A172 (cell line): ENCODE measurements around the gene AMH. TPM values are rescaled to one million over a fixed set of nuclear protein-coding genes. Genes with fewer than 3 reads are reported as not detected.
"Not testable (repeated sequence)": the region's sequence is repeated elsewhere in the genome, so short reads cannot be mapped to it uniquely, and the experiment has no call there.

Source experiments
- DNase-seq: peaks from one replicate; pipeline ENCODE4 v3.0.0-alpha.2; 2015; ENCODE audit warnings: low spot score
- total RNA-seq: library from RNA; depleted of rRNA; stranded (reverse); fragments of >200 nt; shearing (Covaris generic); gene quantifications from 2 replicates; pipeline ENCODE4 v1.2.3, GENCODE V29; 2014

Gene AMH
- total RNA-seq, 1 experiment from 2014 or later, result 8.5 TPM

DNA sequence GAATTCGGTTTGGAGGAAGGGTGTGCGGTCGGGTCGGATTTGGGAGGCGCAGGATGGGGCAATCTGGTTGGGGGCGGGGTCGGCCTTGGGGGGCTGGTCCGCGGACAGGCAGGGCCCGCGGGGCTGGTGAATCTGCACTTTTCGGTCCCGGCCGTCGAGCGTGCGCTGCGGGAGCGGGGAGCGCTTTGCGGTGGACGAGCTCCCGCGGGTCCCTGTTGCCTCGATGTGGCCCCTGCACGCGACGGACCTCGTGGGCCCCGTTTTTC lies 21.0 kb downstream of the AMH start:
- no peak for DNase-seq

DNA sequence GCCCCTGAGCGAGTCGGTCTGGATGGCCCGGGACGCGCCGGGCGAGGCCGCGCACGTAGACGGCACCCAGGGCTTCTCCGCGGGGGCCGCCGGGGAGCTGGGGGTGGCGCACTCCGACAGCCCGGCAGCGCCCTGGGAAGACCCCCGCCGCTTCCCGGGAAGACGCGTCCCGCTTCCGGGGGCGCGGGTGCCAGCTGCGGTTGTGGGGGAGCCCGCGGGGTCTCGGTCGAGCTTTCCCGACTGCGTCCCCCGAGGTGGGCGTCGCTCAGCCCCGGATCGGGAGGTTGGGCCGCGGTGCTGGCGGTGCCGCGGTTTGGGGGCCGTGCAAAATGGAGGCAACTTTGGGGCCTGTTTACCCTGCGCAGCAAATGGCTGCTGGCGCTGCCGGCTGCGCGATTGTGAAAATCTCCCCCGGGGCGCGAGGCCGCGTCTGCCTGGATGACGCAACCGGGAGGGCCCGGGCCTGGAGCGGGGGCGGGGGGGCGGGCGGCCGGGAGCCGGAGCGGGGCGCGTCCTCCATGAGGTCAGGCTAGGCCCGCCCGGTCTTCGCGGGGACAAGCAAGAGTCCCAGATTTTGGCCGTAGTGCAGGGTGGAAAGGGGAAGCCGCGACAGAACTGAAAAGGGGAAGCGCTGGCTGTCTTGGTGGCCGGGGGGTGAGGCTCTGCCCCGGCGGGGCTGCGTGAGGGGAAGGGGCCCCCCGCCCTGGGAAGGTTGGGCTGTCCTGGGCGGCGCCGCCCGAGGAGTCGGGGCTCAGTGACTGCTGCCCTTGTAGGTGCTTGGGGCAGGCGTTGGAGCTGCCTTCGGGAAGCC lies 21.5 kb downstream of the AMH start:
- no peak for DNase-seq

DNA sequence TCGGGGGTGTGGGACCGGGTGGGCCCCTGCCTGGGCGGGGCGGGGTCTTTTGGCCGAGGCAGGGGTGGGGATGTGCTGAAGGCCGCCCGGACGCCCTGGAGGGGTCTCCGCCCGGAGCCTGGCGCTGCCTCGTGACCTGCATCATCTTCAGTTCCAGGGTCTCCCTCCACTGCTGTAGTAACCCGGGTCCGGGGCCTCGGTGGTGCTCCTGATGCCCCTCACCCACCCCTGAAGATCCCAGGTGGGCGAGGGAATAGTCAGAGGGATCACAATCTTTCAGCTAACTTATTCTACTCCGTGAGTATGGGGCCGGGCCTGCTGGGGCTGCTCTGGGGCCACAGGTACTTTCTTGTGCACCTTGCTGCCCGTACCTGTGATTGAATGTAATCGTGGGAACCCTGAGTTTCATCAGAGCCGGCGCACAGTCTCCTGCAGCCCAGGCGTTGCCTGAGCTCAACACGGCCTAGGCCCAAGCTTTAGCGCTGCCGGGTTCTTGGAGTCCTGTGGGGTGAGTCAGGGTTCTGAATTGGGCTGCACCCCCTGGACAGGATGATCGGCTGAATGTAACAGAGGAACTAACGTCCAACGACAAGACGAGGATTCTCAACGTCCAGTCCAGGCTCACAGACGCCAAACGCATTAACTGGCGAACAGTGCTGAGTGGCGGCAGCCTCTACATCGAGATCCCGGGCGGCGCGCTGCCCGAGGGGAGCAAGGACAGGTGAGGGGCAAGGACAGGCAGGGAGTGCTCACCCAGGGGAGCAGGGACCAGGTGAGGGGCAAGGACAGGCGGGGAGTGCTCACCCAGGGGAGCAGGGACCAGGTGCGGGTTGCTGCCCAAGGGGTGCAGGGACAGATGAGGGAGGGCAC lies 22.3 kb downstream of the AMH start:
- DNase-seq, result peak; percentile 58

DNA sequence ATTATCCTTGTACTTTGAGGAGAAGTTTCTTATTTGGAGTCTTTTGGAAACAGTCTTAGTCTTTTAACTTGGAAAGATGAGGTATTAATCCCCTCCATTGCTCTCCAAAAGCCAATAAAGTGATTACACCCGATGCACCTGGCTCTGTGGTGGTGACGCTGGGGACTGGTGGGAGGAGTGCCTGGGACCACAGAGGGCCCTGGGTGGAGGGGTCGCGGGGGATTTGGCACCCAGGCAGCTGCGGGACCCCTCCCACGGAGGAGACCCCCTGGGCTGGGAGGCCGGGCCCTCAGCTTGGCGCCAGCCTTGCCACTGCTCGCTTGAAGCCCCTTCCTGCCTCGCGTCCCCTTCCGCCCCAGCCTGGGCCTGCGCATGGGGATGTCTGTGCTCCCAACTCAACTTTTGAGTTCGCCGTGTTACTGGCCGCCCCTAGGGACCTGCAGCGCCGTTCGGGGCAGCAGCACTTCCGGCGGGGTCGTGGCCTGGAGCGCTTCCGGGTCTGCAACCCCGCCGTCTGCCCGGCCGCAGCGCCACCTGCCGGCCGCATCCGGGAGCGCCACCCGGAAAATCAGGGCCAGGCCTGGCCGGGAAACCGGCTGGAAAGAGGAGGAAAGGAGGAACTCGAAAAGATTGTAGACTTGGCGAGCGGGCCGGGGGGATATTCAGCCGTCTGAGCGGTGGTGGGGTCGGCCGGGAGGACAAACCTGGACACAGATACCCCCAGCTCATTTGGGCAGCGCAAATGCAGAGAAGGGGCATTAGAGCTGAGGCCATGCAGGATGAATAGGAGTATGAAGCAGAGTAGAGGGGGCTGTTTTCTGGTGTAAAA lies 24.4 kb downstream of the AMH start:
- no peak for DNase-seq

DNA sequence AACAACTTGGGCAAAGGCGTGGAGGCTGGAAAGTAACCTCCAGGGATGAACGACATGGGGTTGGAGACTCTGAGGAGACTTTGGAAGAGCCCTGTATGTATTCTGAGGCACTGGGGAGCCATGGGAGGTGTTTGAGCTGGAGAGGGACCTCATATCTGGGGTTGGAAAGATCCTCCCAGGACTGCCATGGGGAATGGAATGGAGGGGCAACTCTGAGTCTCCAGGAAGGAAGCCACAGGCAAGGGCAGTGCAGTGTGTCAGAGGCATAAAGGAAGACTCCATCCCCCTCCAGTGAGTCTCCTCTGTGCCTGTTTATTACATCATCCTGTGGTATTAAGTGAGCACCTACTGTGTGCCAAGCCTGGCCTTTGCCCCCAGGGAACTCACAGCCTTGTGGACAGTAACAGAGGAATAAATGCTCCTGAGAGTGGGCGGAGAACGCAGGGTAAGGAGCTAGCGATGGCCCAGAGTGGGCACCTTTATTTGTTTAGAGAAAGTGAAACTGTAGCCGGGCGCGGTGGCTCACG lies 25.1 kb downstream of the AMH start:
- DNase-seq, result no peak

DNA sequence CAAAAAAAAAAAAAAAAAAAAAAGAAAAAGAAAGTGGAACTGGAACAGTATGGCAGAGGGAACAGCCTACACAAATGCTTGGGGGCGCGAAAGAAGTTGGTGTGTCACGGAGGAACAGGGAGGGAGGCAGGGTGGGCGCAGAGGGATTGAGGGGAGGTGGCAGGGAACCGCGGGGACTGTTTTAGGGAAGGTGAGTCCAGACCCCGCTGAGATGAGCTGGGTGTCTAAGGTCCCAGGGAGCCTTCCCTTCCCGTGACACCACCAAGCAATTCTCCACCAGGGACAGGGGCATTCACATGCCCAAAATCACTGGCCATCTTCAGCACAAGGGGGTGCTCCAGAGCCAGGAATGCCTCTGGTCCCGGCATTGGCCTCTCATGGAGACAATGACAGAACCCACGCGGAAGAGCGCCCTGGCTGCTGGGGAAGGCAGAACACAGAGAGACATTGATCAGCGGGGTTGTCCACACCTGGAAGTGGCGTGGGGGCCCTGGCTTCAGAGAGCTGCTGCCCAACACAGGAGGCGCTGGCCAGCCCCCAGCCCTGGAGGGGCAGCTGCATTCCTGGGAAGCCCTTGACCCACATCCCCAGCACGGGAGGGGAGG lies 25.9 kb downstream of the AMH start:
- peak; percentile 80 for DNase-seq

DNA sequence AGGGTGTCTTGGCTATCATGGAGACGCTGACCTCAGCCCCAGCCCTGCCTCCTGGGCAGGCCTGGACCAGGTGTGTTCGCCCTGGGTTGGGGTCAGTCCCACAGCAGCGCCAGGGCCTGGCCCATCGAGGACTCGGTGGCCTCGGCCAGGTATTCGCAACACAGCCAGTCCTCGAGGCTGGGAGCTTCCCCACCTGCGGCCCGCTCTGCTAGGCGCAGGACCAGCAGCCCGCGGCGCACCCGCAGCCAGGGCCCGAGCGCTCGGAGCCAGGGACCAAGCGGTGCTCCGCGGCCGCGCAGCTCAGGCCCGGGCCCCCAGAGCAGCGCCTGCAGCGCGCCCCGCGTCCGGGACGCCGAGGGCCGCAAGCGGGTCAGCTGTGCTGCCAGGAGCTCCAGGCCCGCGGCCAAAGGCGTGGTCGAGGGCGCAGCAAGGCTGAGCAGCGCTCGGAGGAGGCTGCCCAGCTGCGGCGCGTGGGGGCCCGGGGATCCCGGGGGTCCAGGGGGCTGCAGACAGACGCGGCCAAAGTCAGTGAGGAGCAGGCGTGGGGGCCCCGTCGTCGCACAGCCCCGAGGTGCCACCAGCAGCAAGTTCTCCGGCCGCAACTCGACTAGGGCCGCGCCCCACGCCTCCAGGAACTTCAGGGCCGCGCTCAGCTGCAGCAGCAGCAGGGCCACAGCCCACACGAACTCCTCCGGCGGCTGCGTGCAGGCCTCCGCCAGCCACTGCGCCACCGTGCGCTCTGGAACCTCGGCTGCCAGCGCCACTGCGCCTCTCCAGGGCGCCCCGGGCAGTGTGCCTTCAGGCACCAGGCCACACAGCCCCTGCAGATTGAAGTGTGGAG lies 26.7 kb downstream of the AMH start:
- DNase-seq, result no peak

DNA sequence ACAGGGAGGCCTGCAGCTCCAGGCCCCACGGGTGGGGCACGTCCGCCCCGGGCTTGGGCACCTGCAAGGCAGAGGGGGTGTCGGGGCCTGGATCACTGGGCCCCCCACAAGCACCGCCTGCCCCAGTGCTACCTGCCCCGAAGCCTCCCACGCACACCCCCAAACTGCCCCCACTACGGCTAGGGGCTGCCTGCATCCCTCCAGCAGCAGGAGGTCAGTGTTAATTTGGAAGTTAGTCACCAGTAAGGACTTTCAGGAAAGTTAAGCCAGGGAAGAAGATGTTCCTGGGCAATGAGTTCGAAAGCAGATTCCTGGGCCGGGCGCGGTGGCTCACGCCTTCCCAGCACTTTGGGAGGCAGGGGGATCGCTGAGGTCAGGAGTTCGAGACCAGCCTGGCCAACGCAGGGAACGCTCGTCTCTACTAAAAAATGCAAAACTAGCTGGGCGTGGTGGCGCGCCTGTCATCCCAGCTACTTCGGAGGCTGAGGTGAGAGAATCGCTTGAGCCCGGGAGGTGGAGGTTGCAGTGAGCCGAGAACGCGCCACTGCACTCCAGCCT lies 27.4 kb downstream of the AMH start:
- DNase-seq, result no peak

DNA sequence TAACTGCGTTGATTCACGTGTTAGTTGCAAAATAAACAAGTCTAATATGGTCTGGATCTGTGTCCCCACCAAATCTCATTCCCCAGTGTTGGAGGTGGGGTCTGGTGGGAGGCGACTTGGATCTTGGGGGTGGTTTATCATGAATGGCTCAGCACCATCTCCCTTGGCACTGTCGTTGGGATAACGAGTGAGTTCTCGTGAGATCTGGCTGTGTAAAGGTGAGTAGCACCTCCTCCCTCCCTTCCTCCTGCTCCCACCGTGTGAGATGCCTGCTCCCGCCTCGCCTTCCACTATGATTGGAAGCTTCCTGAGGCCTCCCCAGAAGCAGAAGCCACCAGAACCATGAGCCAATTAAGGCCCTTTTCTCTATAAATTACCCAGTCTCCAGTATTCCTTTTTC lies 28.0 kb downstream of the AMH start:
- DNase-seq, result no peak

DNA sequence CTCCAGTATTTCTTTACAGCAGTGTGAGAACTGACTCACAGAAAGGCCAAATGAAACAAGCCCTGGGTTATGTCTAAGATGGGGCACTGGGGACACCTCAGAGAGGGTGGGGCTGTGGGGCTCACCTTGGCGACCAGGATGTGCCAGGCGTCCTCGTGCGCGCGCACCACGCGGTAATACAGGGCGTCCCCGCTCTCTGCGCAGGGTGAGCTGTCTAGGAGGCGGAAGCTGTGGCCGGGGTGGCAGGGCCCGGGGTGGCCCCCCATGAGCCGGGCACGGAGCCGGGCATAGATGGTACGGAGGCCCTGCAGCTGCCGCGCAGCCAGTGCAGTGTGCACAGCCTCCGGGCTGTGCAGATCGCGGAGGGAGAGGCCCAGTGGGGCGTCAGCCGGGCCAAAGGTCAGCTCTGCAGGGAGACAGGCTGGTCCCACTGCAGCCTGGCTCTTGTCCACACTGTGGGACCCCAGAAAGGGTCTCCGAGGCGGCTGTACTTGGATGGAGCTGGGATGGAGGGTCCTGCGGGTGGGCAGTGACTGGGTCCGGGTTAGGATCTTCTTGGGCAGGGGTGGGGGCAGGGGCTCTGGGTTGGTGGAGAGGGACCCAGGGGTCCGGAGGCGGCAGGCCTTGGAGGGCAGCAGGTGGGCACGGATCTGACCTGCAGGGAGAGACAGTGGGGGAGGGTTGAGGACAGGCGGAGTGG lies 29.5 kb downstream of the AMH start:
- DNase-seq, result no peak

DNA sequence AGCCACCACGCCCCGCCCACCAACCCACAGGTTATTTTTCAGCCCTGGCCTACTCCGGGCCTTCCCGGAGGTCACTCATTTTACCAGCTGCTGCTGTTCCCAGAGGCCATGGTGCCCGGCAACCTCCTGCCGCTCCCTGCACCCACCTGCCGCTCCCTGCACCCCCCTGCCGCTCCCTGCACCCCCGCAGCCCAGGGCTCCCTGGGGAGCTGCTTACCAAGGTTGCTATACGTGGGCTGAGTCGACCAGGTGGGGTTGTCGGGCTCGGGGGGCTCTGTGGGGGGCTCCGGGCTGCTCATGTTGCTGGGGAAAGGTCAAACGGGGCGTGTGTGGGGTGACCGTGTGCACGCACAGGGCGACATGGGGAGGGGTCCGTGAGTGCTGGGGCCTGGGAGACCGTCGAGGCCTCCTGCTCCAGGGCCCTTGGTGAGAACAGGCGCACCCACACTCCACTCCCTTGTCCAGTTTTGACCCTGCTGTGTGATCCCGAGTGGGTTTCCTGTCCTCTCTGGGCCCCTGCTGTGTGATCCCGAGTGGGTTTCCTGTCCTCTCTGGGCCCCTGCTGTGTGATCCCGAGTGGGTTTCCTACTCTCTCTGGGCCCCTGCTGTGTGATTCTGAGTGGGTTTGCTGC lies 31.6 kb downstream of the AMH start:
- DNase-seq, result no peak

DNA sequence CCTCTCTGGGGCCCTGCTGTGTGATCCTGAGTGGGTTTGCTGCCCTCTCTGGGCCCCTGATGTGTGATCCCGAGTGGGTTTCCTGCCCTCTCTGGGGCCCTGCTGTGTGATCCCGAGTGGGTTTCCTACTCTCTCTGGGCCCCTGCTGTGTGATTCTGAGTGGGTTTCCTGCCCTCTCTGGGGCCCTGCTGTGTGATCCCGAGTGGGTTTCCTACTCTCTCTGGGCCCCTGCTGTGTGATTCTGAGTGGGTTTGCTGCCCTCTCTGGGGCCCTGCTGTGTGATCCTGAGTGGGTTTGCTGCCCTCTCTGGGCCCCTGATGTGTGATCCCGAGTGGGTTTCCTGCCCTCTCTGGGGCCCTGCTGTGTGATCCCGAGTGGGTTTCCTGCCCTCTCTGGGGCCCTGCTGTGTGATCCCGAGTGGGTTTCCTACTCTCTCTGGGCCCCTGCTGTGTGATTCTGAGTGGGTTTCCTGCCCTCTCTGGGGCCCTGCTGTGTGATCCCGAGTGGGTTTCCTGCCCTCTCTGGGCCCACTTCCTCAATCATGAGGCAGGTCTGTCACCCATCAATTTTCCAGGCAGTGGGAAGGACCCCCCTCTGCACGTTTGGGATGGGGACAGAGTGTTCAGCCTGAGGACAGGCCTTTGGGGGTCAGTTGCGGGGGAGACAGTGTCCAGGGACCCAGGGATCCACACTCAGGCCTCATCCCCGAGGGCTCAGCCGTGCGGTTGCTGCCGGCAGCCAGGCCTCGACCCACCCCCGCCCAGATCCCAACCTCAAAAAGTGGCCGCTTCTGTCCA lies 32.3 kb downstream of the AMH start:
- not testable (repeated sequence) for DNase-seq

DNA sequence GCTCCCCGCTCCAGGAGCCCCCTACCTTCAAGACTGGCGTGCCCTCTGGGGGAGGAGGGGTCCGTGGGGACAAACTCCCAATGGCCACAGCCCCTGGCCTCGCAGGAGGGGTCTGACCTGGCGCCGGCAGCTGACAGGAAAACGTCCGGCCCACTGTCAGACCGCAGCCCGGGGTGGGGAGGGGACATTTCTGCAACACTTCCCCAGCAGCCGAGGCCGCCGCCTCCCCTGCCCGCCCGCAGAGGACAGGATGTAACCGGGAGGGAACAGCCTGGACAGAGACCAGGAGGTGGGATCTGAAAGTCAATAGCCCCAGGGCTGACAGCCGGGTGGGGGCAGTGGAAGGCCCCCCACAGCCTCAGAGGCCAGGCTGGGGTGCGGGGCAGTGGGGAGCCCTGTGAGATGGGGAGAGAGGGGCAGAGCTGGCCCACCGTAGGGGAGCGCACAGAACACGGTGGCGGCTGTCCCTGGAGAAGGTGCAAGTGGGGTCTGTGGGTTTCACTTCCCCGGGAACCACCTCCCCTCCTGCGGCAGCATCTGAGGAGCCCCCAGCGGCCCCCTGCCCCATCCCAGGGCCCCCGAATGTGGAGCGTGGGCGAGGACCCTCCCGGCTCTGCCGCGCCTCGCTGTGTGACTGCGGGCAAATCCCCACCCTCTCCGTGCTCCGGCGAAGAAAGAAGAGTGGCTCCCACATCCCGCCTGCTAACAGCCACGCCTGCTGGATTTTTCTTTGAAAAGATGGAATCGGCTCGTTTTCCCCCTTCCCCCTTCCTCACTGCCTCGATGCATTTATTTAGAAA lies 33.1 kb downstream of the AMH start, which contains the start of gene PEAK3:
Gene PEAK3, minus strand, starts transcription at position 114 of the 800 bp plus-strand sequence. CDS start 1,244 bp downstream, outside the sequence.
- peak; percentile 78 for DNase-seq

DNA sequence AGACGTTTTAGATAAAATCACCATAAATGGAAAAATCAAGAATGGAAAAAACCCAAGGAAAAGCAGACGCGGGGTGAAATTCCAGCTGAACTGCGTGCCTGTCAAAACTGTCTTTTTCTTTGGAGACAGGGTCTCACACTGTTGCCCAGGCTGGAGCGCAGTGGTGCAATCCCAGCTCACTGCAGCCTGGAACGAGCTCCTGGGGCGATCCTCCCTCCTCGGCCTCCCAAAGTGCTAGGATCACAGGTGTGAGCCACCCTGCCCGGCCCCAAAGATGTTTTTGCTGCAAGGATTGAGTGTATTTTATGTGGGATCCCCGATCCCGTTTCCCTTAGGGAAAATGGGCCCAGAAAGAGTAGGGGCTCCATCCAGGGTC lies 33.7 kb downstream of the AMH start:
- no peak for DNase-seq

DNA sequence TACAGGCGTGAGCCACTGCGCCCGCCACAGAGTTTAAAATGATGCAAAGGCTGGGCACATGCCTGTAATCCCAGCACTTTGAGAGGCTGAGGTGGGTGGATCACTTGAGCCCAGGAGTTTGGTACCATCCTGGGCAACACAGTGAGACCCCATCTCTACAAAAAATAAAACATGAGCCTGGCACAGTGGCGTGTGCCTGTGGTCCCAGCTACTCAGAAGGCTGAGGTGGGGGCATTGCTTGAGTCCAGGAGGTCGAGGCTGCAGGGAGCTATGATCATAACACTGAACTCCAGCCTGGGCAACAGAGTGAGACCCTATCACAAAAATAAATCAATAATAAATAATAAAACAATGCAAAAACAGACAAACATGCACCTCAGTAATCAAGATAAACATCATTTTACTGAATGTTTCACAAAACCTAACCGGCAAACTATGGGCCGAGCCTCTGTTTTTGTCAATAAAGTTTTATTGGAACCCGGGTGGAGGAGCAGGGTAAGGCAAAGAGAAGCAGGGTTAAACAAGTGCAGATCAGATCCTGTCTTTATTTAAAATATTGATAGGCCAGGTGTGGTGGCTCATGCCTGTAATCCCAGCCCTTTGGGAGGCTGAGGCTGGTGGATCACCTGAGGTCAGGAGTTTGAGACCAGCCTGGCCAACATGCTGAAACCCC lies 34.8 kb downstream of the AMH start:
- no peak for DNase-seq

DNA sequence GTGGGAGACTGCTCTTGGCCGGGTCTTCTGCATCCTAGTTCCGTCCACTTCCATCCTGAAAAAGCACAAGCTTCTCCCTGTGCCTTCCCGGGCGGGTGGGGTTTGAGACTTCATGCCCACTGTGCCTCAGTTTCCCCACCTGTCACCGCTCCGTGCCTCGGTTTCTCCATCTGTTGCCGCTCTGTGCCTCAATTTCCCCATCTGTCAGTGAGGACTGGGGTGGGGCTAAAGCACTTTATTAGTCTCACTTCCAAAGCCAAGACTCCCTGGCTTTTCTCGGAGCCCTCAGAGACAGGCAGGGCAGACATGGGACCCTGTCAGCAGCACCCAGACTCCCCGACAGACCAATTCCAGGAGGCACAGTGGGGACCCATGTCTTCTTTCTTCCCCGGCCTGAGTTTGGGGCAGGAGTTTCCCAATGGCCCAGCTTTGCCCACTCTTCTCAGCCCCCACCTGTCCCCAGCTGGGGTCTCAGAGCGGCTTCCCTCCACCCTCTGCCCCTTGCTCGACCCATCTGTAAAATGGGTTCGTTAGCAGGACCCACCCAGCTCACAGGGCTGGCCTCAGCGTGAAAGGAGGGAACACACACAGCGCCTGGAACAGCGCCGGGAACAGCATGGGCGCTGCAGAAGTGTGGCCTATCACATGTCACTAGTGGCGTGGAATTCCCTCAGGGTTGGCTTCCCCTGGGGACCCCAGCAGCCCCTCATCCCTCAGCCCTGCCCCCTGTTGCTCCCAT lies 37.4 kb downstream of the AMH start:
- no peak for DNase-seq
